Measurements from ENCODE around the gene EIPR1.

Gene EIPR1

GRCh38 chr2:3171564-3172264, 205.9 kb downstream of the EIPR1 start:
- no peak for DNase-seq

GRCh38 chr2:3170792-3171455, 206.7 kb downstream of the EIPR1 start:
- no peak for DNase-seq

- no peak for DNase-seq
Observed at GRCh38 chr2:3169106-3169870, 208.3 kb downstream of the EIPR1 start.

- no peak for DNase-seq
Observed at GRCh38 chr2:3168230-3168891, 209.3 kb downstream of the EIPR1 start.

- DNase-seq = no peak
Observed at GRCh38 chr2:3163401-3163800, 214.2 kb downstream of the EIPR1 start.

GRCh38 chr2:3162442-3163077, 215.1 kb downstream of the EIPR1 start:
- DNase-seq = no peak

GRCh38 chr2:3160751-3161330, 216.8 kb downstream of the EIPR1 start:
- no peak for DNase-seq

- DNase-seq = no peak
Observed at GRCh38 chr2:3159782-3160545, 217.7 kb downstream of the EIPR1 start.

- no peak for DNase-seq
Observed at GRCh38 chr2:3154700-3155099, 222.9 kb downstream of the EIPR1 start.

GRCh38 chr2:3154146-3154545, 223.5 kb downstream of the EIPR1 start:
- DNase-seq = no peak

GRCh38 chr2:3151153-3151918, 226.3 kb downstream of the EIPR1 start:
- no peak for DNase-seq

- DNase-seq = no peak
Observed at GRCh38 chr2:3149441-3150217, 228.0 kb downstream of the EIPR1 start.

- DNase-seq = no peak
Observed at GRCh38 chr2:3148716-3149115, 228.9 kb downstream of the EIPR1 start.

- DNase-seq = no peak
Observed at GRCh38 chr2:3147651-3148530, 229.7 kb downstream of the EIPR1 start.

GRCh38 chr2:3146772-3147650, 230.6 kb downstream of the EIPR1 start:
- no peak for DNase-seq

- no peak for DNase-seq
Observed at GRCh38 chr2:3146175-3146574, 231.4 kb downstream of the EIPR1 start.

- no peak for DNase-seq
Observed at GRCh38 chr2:3145471-3146021, 232.1 kb downstream of the EIPR1 start.

GRCh38 chr2:3144856-3145255, 232.8 kb downstream of the EIPR1 start:
- DNase-seq = no peak

Data from activated CD4-positive, alpha-beta T cell treated with anti-CD3 and anti-CD28 coated beads, Interleukin-2, amount 50 U/mL, for 4 hours (primary cell).